ENCODE measurements around the gene AKT2. TPM values are rescaled to one million over a fixed set of nuclear protein-coding genes. Genes with fewer than 3 reads are reported as not detected.

AKT2 gene
- 131 TPM for total RNA-seq

DNA sequence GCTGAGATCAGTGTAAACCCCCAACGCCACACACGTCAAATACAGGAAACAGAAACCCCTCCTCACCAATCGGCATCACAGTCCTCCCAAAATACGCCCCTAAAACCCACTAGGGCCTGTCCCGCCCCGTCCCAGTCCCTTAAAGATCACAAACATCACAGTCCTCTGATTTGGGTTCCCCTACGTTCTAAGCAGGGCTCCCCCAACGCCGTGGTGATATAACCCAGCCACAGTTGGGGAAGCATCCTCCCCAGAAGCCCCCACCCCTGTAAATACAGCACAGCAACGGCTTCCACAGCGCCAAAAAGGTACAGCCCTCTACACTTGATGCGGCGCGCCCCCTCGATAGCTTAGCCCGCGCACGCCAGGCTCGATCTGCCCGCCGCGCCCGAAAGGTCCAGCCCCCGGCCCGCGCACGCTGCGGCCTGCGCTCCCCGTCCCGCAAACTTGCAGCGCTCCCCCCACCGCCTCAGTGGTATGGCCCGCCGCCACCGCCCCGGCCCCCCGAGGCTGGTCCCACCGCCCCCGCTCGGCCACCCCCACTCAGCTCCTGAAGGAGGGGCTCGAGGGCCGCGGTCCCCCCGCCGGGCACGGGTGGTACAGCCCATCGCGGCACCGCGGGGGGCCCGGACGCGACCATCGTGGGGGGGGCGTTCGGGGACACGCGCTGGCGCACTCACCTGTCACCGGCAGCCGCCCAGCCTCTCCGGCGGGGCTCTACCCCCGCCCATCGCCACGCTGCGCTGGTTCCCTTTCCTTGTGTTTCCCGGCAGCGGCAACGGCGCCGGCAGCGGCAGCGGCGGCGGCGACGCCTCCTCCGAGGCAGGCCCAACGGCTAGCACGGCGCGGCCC is at the start of gene AKT2:
Gene AKT2, minus strand, starts transcription at position 845 of the 852 bp plus-strand sequence. CDS start 20,078 bp downstream, outside the sequence.

DNA sequence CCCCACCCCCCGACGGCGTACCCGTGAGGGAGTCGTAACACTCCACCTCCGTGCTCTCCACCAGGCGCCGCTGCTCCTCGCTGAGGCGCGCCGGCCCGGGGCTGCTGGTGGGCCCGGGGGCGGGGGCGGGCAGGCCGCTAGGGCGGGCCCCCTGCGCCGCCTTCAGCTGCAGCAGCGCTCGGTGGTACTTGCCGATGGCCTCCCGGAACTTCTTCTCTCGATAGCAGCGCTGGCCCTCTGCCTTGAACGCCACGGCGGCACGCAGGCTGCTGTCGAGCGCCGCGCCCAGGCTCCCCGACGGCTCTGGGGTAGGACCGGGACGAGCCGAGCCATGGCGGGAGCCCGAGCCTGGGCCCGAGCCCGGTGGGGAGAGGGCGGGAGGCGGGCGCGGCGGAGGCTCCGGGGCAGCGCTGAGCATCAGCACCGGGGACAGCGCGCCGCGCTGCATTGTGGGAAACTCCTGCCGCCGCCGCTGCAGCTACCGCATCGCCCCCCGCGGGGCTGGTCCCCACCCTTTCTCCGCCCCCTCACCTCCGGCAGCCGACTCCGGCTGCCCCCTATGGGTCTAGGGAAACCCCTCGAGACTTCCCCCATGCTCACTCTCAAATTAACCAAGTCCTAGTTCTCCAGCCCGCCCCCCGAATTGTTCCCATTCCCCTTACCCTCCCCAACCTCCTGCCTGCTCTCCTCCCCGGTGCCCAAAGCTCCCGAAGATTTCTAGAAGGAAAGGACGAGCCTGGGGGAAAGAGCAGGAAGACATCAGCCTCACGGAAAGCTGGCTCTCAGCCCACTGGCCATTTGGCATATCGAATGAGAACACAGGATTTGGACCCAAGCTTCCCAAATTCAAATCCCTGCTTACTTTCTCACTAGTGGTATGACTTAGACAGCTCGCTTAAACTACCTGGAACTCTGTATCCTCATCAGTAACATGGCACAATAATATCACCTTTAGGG is 66.9 kb downstream of the AKT2 start, which contains the start of gene TTC9B:
Gene TTC9B, minus strand, starts transcription at position 451 of the 957 bp plus-strand sequence. Its CDS starts 3 bp downstream, at position 448.

DNA sequence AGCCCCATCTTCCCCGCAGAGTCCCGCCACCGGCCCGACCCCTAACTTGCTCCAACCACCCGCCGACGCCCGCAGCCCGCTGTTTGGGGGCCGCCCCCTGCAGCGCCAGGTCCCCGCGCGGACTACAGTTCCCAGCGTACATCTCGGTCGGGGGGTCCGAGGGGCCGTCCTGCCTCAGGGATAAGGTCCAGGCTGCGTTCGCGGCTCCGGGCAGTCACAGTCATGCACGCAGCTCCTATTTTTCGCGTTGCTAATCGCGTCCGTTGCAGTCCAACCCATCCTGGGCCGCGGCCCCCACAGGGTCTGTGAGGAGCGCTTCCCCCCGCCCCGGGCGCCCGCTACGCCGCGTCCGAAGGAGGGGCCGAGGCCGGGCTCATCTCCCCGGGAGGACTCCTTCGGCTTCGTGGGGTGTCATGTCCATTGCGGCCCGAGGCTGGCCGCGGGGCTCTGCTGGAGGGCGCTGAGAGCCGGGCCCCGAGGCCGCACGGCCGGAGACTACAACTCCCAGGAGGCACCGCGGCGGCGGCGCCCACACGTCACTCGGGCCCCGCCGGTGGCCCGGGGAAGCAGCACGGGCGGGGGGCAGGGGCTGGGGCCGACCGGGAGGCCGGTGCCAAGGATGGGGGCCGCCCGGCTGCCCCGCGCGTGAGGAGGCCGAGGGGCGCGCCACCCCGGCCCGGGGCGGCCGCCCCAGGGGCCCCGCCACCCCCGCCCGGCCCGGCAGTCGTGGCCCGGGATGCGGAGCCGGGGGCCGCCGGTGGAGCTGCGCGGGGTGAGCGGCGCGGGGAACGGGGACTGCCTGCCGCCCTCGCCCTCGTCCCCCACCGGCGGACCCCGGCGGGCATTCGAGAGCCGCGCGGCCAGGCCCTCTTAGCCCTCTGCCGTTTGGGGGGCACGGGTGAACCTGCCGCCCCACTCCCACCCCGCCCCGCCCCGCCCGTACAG is 94.0 kb downstream of the AKT2 start, which contains the start of gene MAP3K10:
Gene MAP3K10, plus strand, starts transcription at position 536 of the 945 bp plus-strand sequence. CDS start 606 bp downstream, outside the sequence.

Small RNAs within 50 kb of the gene (small RNA-seq; reads per million reads assigned to genes)
- gene MIR641 (ENCODE audit: low replicate concordance), result 8.8 reads per million, percentile 90 among the genes with 10 or more reads in this experiment
- gene RNU6-945P (ENCODE audit: low replicate concordance), result not detected

Other genes starting within 250 kb of the AKT2 start
- gene ZNF780B, start 229.1 kb downstream of the AKT2 start, total RNA-seq, result 110 TPM
- gene ZNF780A, start 194.4 kb downstream of the AKT2 start, total RNA-seq, result 50.7 TPM
- gene MAP3K10, start 93.9 kb downstream of the AKT2 start, total RNA-seq, result 43.5 TPM
- gene TTC9B, start 67.0 kb downstream of the AKT2 start, total RNA-seq, result 41.6 TPM
- 0.94 TPM for gene CCNP, start 58.7 kb downstream of the AKT2 start, total RNA-seq
- gene C19orf47, start 63.1 kb upstream of the AKT2 start, total RNA-seq, result 18.2 TPM
- 148 TPM for gene PLD3, start 63.4 kb upstream of the AKT2 start, total RNA-seq
- gene HIPK4, start 104.8 kb upstream of the AKT2 start, total RNA-seq, result 0.31 TPM
- gene PRX, start 128.0 kb upstream of the AKT2 start, total RNA-seq, result 1.9 TPM
- 1.3 TPM for gene SERTAD1, start 140.6 kb upstream of the AKT2 start, total RNA-seq
- 5.6 TPM for gene SERTAD3, start 159.0 kb upstream of the AKT2 start, total RNA-seq
- gene BLVRB, start 180.4 kb upstream of the AKT2 start, total RNA-seq, result 11.3 TPM
- gene SPTBN4, start 181.7 kb upstream of the AKT2 start, total RNA-seq, result 42.6 TPM

Data from parietal lobe (tissue), 2 donors.